ENCODE measurements around the gene GEN1.

The GEN1 gene

DNA sequence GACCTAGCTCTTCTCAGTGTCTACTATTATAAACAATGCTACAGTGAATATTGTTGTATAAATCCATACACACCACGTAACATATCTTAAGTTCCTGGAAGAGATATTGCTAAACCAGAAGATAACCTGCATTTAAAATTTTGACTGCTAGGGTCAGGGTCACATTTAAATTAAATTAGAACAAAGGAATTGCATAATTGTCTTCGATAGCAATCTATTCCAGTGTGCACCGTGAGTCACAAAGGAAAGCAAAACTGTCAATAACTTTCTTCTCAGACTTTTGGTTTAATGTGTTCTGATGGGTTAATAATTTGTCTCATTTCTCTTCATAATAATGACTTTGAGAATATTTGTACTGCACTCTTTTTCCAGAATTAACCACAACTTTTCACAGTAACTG is 4.2 kb downstream of the GEN1 start:
- H3K4me2 ChIP-seq: peak overlapping the region; percentile 47 to 93 (median 87); a peak in 21 of 22 replicates
- H3K9ac ChIP-seq: peak overlapping the region in 9 of 11 experiments; percentile 26 to 94 (median 39); a peak in 12 of 22 replicates

DNA sequence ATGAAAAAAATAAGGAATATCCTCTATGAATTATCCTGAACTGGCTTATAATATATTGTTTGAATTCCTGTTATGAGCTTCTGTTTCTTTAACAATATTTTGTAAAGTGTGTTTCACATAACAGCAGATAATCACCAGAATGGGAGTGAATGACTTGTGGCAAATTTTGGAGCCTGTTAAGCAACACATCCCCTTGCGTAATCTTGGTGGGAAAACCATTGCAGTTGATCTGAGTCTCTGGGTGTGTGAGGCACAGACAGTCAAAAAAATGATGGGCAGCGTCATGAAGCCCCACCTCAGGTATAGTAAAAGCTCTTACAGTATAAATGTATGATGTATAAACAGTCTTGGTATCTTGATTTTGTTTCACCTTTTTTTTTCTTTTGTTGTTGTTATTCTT is 5.9 kb downstream of the GEN1 start:
- Histone ChIP-seq H3K9ac (peak overlapping the region in 3 of 11 experiments; percentile 1 to 26 (median 11); a peak in 3 of 22 replicates), H3K4me1 (peaks cover 41 to 89% (median 68%) of the 10 kb centered on the region in 10 experiments), H4K20me1 (peaks cover 0 to 1% (median 0%) of the 10 kb centered on the region in 11 experiments; a peak in 1 of 22 replicates), H3K27me3 (no peaks in the 10 kb centered on the region), H3K36me3 (peaks cover 11 to 67% (median 51%) of the 10 kb centered on the region in 11 experiments; a peak in 20 of 22 replicates), H3K4me2 (peak overlapping the region in 10 of 11 experiments; percentile 13 to 93 (median 76); a peak in 19 of 22 replicates), H3K4me3 (peak overlapping the region in 1 of 10 experiments; percentile 6; a peak in 2 of 20 replicates), H3K27ac (peak overlapping the region in 10 of 11 experiments; percentile 17 to 99 (median 95); a peak in 16 of 22 replicates), H3K9me3 (replicated peaks in 1 of 11) (no peaks in the 10 kb centered on the region)
- TF ChIP-seq Cebpa-rat (IDR thresholded peaks at IDR 0.05): peak in 9 of 11 experiments; percentile 53 to 86 (median 81); a peak in 16 of 22 replicates

More for the DNA sequence above, 4.2 kb downstream of the GEN1 start:
- Histone ChIP-seq H3K4me1 (peaks cover 44 to 78% (median 63%) of the 10 kb centered on the region in 10 experiments), H3K36me3 (peaks cover 0 to 50% (median 34%) of the 10 kb centered on the region in 11 experiments; a peak in 18 of 22 replicates), H3K4me3 (peak overlapping the region in 3 of 10 experiments; percentile 1 to 12 (median 2); a peak in 3 of 20 replicates), H3K9me3 (replicated peaks in 1 of 11) (no peaks in the 10 kb centered on the region), H4K20me1 (peaks cover 0 to 7% (median 0%) of the 10 kb centered on the region in 11 experiments; a peak in 2 of 22 replicates), H3K27me3 (no peaks in the 10 kb centered on the region), H3K27ac (peak overlapping the region; percentile 35 to 99 (median 97); a peak in 20 of 22 replicates)
- no peak for TF ChIP-seq Cebpa-rat (IDR thresholded peaks at IDR 0.05)

DNA sequence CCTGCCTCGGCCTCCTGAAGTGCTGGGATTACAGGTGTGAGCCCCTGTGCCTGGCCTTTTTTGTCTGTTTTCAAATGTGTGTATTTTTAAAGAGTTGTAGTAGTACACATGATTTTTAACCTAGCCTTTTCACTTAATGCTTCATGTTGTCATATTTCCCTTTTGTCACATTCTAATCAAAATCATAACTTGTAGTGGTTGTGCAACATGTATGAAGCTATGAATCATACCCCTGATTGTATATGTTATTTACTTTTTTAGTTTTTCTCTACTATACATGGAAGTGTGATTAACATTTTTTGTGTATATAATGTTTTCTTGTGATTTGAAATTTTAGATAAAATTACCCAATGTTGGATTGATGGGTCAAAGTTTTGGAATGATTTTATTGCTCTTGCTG is 8.5 kb downstream of the GEN1 start:
- Histone ChIP-seq H3K27ac (peak overlapping the region in 6 of 11 experiments; percentile 33 to 49 (median 34); a peak in 8 of 22 replicates), H3K36me3 (peaks cover 18 to 93% (median 75%) of the 10 kb centered on the region in 11 experiments; a peak in 21 of 22 replicates), H3K27me3 (no peaks in the 10 kb centered on the region), H3K4me2 (peak overlapping the region in 7 of 11 experiments; percentile 5 to 43 (median 37); a peak in 8 of 22 replicates), H3K9me3 (replicated peaks in 1 of 11) (no peaks in the 10 kb centered on the region), H3K4me1 (peaks cover 15 to 72% (median 55%) of the 10 kb centered on the region in 10 experiments), H3K4me3 (no peak overlapping the region), H3K9ac (no peak overlapping the region), H4K20me1 (no peaks in the 10 kb centered on the region)
- no peak for TF ChIP-seq Cebpa-rat (IDR thresholded peaks at IDR 0.05)

DNA sequence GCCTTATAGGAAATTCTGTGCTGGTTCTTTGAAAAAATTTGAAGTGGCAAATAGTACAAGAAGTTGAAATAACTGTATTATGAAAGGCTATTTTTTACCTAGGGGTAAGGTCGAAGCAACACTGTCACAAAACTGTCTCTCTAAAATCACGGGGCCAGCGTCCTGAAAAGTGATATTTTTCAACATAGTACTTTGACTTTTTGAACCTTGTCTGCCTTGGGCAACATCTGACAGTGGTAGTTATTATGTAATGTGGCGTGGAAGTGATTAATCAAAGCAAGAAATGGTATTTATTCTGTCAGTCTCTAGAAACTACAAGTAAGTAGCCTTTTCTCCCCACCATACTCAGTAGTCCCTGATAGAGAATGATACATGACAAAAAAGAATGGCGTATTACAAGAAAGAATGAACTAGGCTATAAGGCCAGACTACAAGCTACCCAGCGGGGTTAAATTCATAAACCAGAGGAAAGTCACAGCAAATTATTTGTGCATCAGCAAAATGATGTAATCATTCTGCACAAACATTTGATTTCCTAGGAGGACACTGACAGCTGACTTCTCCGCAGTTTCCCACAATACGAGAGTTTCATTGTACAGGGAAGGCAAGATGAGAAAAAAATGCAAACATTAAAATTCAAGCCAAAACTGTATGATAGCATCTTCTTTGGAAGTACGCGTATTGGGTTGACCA is 9.8 kb downstream of the GEN1 start:
- Histone ChIP-seq H3K9me3 (replicated peaks in 1 of 11) (no peaks in the 10 kb centered on the region), H3K9ac (no peak overlapping the region), H3K4me3 (no peak overlapping the region), H4K20me1 (no peaks in the 10 kb centered on the region), H3K27ac (peak overlapping the region in 2 of 11 experiments; percentile 0 to 23; a peak in 2 of 22 replicates), H3K27me3 (no peaks in the 10 kb centered on the region), H3K4me1 (peaks cover 1 to 59% (median 42%) of the 10 kb centered on the region in 10 experiments), H3K36me3 (peaks cover 28 to 98% (median 88%) of the 10 kb centered on the region in 11 experiments; a peak in 21 of 22 replicates), H3K4me2 (peak overlapping the region in 3 of 11 experiments; percentile 3 to 16 (median 14); a peak in 2 of 22 replicates)
- no peak for TF ChIP-seq Cebpa-rat (IDR thresholded peaks at IDR 0.05)

DNA sequence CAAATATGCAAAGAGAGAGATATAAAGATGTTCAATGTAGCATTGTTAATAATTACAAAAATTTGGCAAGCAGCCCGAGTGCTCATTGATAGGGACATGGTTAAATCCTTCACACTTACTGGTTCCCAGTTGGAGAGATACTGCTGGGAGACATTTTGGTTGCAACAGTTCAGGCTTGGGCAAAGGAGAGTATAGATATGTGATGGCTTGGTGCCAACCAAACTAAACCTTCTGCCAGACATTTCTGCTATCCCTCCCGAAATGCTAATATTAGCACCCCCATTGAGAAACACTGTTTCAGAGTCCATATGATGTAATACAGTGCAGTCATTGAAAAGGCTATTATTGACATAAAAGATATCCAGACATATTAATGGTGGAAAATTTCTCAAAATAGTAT is 11.5 kb downstream of the GEN1 start:
- H3K4me1 ChIP-seq: peaks cover 0 to 42% (median 26%) of the 10 kb centered on the region in 10 experiments; a peak in 15 of 20 replicates
- peaks cover 37 to 100% (median 94%) of the 10 kb centered on the region in 11 experiments; a peak in 21 of 22 replicates for H3K36me3 ChIP-seq
- H3K27me3 ChIP-seq: no peaks in the 10 kb centered on the region
- H4K20me1 ChIP-seq: no peaks in the 10 kb centered on the region
- H3K4me2 ChIP-seq: no peak overlapping the region
- no peak for TF ChIP-seq Cebpa-rat (IDR thresholded peaks at IDR 0.05)
- no peak overlapping the region for H3K27ac ChIP-seq
- H3K9me3 ChIP-seq (replicated peaks in 1 of 11): no peaks in the 10 kb centered on the region
- no peak overlapping the region for H3K9ac ChIP-seq
- H3K4me3 ChIP-seq: no peak overlapping the region

DNA sequence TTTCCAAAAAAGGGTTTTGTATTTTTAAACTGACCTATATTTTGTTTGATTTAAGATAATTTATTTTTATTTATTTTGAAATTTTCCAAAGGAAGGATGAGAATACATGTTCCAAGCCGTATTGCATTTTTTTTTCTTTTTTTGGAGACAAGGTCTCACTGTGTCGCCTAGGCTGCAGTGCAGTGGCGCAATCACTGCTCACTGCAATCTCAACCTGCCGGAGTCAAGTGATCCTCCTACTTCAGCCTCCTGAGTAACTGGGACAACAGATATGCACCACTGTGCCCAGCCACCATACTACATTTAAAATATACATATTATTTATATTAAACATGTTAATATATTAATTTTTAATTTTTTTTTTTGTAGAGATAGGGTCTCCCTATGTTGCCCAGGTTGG is 15.0 kb downstream of the GEN1 start:
- TF ChIP-seq Cebpa-rat (IDR thresholded peaks at IDR 0.05): 0 out of 22 replicates have a peak, but pooled peaks of 1 of the 11 experiments have one; percentile 34
- Histone ChIP-seq H3K36me3 (peaks cover 50 to 100% (median 90%) of the 10 kb centered on the region in 11 experiments; a peak in 21 of 22 replicates), H3K27ac (no peak overlapping the region), H4K20me1 (no peaks in the 10 kb centered on the region), H3K4me1 (peaks cover 0 to 10% (median 2%) of the 10 kb centered on the region in 10 experiments; a peak in 8 of 20 replicates), H3K4me2 (no peak overlapping the region), H3K9me3 (replicated peaks in 1 of 11) (no peaks in the 10 kb centered on the region), H3K4me3 (no peak overlapping the region), H3K27me3 (no peaks in the 10 kb centered on the region), H3K9ac (no peak overlapping the region)

DNA sequence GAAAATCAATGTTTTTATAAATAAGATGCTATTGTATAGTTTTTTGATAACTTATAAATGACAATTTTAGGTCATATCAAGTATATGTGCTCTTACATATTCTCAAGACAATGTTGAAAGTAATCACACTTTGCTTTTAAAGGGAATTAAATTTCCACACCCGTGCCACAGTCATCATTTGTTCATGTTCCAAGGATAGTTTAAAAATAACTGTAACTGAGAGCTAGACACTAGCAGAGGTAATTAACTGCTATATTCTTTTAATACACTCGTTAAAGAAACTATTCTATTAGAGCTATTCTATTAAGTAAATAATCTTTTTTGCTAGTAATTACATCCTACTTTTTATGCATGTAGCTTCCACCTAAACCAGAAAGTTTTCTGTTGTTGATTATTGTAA is 18.0 kb downstream of the GEN1 start:
- Histone ChIP-seq H3K9me3 (replicated peaks in 1 of 11) (no peaks in the 10 kb centered on the region), H3K4me1 (no peaks in the 10 kb centered on the region), H3K9ac (no peak overlapping the region), H3K27me3 (no peaks in the 10 kb centered on the region), H3K36me3 (peaks cover 64 to 100% (median 95%) of the 10 kb centered on the region in 11 experiments), H3K27ac (no peak overlapping the region), H3K4me2 (no peak overlapping the region), H3K4me3 (no peak overlapping the region), H4K20me1 (no peaks in the 10 kb centered on the region)
- no peak for TF ChIP-seq Cebpa-rat (IDR thresholded peaks at IDR 0.05)

DNA sequence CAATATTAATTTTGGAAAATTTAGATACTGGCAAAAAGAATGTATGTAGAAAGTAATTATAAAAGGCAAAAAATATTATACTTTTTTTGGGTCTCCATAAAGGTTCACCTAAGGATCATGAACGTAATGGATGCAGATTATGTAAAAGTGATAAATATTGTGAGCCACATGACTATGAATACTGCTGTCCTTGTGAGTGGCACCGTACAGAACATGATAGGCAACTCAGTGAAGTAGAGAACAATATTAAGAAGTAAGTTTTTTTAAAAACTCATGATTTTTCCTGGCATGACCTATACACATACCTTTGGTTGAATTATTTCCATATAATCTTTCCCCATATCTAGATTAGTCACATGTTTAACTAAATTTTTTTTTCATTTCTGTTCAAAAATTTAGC is 18.6 kb downstream of the GEN1 start:
- Histone ChIP-seq H3K9me3 (replicated peaks in 1 of 11) (no peaks in the 10 kb centered on the region), H3K36me3 (peaks cover 60 to 100% (median 95%) of the 10 kb centered on the region in 11 experiments), H3K4me1 (no peaks in the 10 kb centered on the region), H3K27me3 (no peaks in the 10 kb centered on the region), H3K4me2 (no peak overlapping the region), H4K20me1 (no peaks in the 10 kb centered on the region), H3K9ac (no peak overlapping the region), H3K27ac (no peak overlapping the region), H3K4me3 (no peak overlapping the region)
- TF ChIP-seq Cebpa-rat (IDR thresholded peaks at IDR 0.05): no peak

DNA sequence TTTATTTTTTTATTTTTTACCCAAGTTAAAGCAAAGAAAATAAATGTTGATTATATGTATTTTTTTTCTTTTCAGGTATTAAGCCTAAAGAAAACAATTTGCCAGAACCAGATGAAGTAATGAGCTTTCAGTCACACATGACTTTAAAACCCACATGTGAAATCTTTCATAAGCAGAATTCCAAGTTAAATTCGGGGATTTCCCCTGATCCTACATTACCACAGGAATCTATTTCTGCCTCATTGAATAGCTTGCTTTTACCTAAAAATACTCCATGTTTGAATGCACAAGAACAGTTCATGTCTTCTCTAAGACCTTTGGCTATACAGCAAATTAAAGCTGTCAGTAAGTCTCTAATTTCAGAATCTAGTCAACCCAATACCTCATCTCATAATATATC is 26.6 kb downstream of the GEN1 start:
- Histone ChIP-seq H3K9ac (no peak overlapping the region), H3K27me3 (no peaks in the 10 kb centered on the region), H3K4me1 (no peaks in the 10 kb centered on the region), H3K4me2 (no peak overlapping the region), H3K9me3 (replicated peaks in 1 of 11) (peaks cover 0 to 6% (median 0%) of the 10 kb centered on the region in 11 experiments; a peak in 3 of 22 replicates), H3K27ac (no peak overlapping the region), H4K20me1 (no peaks in the 10 kb centered on the region), H3K4me3 (no peak overlapping the region), H3K36me3 (peaks cover 38 to 97% (median 88%) of the 10 kb centered on the region in 11 experiments)
- TF ChIP-seq Cebpa-rat (IDR thresholded peaks at IDR 0.05): no peak
